Adipose tissue (tissue), 3 donors: ENCODE data around the gene FBXO27. TPM values are rescaled to one million over a fixed set of nuclear protein-coding genes. Genes with fewer than 3 reads are reported as not detected.

Experiments
- polyA plus RNA-seq, 3 donors: library from polyadenylated mRNA; stranded (reverse); fragments of 200-250 nt; gene quantifications; one replicate each; pipeline ENCODE4 v1.2.3, GENCODE V29; 2013
- donor health status: healthy with polysubstance abuse.
- donor health status: Bipolar disorder and iron deficiency.
- donor health status: healthy.

FBXO27 gene
- polyA plus RNA-seq, 3 donors: 3.1 to 19.0 (median 4.4) TPM

Other genes starting within 250 kb of the FBXO27 start
- gene LGALS7B, start 243.3 kb downstream of the FBXO27 start, polyA plus RNA-seq: 1 to 10 TPM; 1.2 to 5.1 (median 3.0) TPM
- 10 to 100 TPM in 1 of 3 donors, 1 to 10 TPM in 2; 7.1 to 21.1 (median 9.2) TPM for gene LGALS4, start 219.6 kb downstream of the FBXO27 start, polyA plus RNA-seq
- gene ECH1, start 200.8 kb downstream of the FBXO27 start, polyA plus RNA-seq: 100 to 1,000 TPM; 166 to 698 (median 285) TPM
- 100 to 1,000 TPM in 2 of 3 donors, 10 to 100 TPM in 1; 82.0 to 145 (median 136) TPM for gene HNRNPL, start 182.6 kb downstream of the FBXO27 start, polyA plus RNA-seq
- 10 to 100 TPM in 2 of 3 donors, 1 to 10 TPM in 1; 7.2 to 19.3 (median 13.5) TPM for gene RINL, start 154.3 kb downstream of the FBXO27 start, polyA plus RNA-seq
- 10 to 100 TPM; 27.9 to 79.1 (median 61.5) TPM for gene SIRT2, start 132.9 kb downstream of the FBXO27 start, polyA plus RNA-seq
- 10 to 100 TPM; 17.5 to 38.2 (median 24.7) TPM for gene NFKBIB, start 132.6 kb downstream of the FBXO27 start, polyA plus RNA-seq
- gene CCER2, start 120.4 kb downstream of the FBXO27 start, polyA plus RNA-seq: under 1 TPM; 0.18 to 0.56 (median 0.40) TPM
- gene SARS2, start 101.8 kb downstream of the FBXO27 start, polyA plus RNA-seq: 10 to 100 TPM; 21.2 to 27.0 (median 23.4) TPM
- gene MRPS12, start 101.6 kb downstream of the FBXO27 start, polyA plus RNA-seq: 10 to 100 TPM; 28.2 to 45.3 (median 35.4) TPM
- 10 to 100 TPM in 2 of 3 donors, 1 to 10 TPM in 1; 6.8 to 28.8 (median 25.8) TPM for gene FBXO17, start 56.8 kb downstream of the FBXO27 start, polyA plus RNA-seq
- under 1 TPM in 1 of 3 donors, not detected in 2; 0.01 TPM for gene ACP7, start 51.8 kb upstream of the FBXO27 start, polyA plus RNA-seq
- 10 to 100 TPM; 13.2 to 23.7 (median 14.2) TPM for gene PAK4, start 93.2 kb upstream of the FBXO27 start, polyA plus RNA-seq
- gene NCCRP1, start 164.4 kb upstream of the FBXO27 start, polyA plus RNA-seq: 1 to 10 TPM in 1 of 3 donors, under 1 TPM in 1, not detected in 1; 0.40 to 2.4 TPM
- 100 to 1,000 TPM in 1 of 3 donors, 1 to 10 TPM in 1, not detected in 1; 1.0 to 939 TPM for gene SYCN, start 171.7 kb upstream of the FBXO27 start, polyA plus RNA-seq
- gene IFNL3, start 212.5 kb upstream of the FBXO27 start, polyA plus RNA-seq: not detected
- gene IFNL4, start 216.3 kb upstream of the FBXO27 start, polyA plus RNA-seq: not detected
- not detected for gene IFNL2, start 235.8 kb upstream of the FBXO27 start, polyA plus RNA-seq